ENCODE results near the gene VILL. TPM values are rescaled to one million over a fixed set of nuclear protein-coding genes. Genes with fewer than 3 reads are reported as not detected.

VILL gene
- polyA plus RNA-seq, 1 of the 3 experiments (the other 2 are of a cell fraction): 8.8 TPM

DNA sequence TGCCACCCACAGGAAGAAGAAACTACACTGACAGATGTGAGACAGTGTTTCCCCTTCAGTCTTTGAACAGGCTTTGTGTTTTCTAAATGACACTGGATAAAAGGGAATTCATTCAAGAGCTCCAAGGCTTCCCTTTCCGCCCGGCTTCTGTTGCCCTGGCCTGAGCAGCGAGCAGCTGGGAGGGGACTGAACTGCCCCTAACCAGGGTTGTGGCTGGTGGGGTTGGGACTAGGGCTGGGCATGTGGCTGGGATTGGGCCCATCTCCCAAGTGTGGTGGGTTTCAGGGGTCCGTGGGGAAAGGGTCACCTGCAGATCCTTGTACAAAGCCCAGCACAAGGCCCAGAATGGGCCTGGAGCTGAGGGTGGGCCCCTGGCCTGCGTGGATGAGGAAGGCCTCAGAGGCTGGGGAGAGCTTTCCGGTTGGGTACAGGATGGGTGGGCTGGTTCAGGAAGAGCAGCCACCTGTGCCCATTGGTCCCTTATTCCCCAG is 10.4 kb downstream of the VILL start:
- ChIA-PET CTCF (interaction anchor here (0.9 to 5.4 kb wide), 7 partner anchors 19 to 478 kb away, joined by 3 to 77 read pairs (median 5); no protein-coding TSS in a partner anchor), POLR2A (no interaction called here)
- no peak overlapping the region for H3K4me3 ChIP-seq (ENCODE audit: low read depth in 2 of 2, low read length in 1 of 2)
- no peaks in the 10 kb centered on the region for H3F3A ChIP-seq (replicated peaks; ENCODE audit: insufficient read depth)
- H3K79me2 ChIP-seq (ENCODE audit: insufficient read depth): no peaks in the 10 kb centered on the region
- no peaks in the 10 kb centered on the region for H3K9me3 ChIP-seq
- H4K20me1 ChIP-seq (ENCODE audit: insufficient read depth): no peaks in the 10 kb centered on the region
- H3K4me2 ChIP-seq: no peak overlapping the region
- no peaks in the 10 kb centered on the region for H3K9me2 ChIP-seq
- DNase-seq: no peak
- no peak for TF ChIP-seq NRF1 (IDR thresholded peaks at IDR 0.05; ENCODE audit: low read depth, low read length)
- TF ChIP-seq FOSL2 (IDR thresholded peaks at IDR 0.05; ENCODE audit: borderline replicate concordance, low read depth): no peak
- TF ChIP-seq RFX5 (IDR thresholded peaks at IDR 0.05; ENCODE audit: low read length): no peak
- no peak for TF ChIP-seq GATA2 (CRISPR knock-in tag; IDR thresholded peaks at IDR 0.05)
- TF ChIP-seq, protein P1, sequence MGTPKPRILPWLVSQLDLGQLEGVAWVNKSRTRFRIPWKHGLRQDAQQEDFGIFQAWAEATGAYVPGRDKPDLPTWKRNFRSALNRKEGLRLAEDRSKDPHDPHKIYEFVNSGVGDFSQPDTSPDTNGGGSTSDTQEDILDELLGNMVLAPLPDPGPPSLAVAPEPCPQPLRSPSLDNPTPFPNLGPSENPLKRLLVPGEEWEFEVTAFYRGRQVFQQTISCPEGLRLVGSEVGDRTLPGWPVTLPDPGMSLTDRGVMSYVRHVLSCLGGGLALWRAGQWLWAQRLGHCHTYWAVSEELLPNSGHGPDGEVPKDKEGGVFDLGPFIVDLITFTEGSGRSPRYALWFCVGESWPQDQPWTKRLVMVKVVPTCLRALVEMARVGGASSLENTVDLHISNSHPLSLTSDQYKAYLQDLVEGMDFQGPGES (IDR thresholded peaks at IDR 0.05; ENCODE audit: low read depth, low read length): no peak
- TF ChIP-seq, protein P2, sequence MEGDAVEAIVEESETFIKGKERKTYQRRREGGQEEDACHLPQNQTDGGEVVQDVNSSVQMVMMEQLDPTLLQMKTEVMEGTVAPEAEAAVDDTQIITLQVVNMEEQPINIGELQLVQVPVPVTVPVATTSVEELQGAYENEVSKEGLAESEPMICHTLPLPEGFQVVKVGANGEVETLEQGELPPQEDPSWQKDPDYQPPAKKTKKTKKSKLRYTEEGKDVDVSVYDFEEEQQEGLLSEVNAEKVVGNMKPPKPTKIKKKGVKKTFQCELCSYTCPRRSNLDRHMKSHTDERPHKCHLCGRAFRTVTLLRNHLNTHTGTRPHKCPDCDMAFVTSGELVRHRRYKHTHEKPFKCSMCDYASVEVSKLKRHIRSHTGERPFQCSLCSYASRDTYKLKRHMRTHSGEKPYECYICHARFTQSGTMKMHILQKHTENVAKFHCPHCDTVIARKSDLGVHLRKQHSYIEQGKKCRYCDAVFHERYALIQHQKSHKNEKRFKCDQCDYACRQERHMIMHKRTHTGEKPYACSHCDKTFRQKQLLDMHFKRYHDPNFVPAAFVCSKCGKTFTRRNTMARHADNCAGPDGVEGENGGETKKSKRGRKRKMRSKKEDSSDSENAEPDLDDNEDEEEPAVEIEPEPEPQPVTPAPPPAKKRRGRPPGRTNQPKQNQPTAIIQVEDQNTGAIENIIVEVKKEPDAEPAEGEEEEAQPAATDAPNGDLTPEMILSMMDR (IDR thresholded peaks at IDR 0.05): no peak
- no peak for TF ChIP-seq RCOR1 (IDR thresholded peaks at IDR 0.05; ENCODE audit: low read length)
- no peak for TF ChIP-seq ELF1 (IDR thresholded peaks at IDR 0.05)
- no peak for TF ChIP-seq SIN3A (IDR thresholded peaks at IDR 0.05; ENCODE audit: borderline replicate concordance, low read depth, low read length)
- TF ChIP-seq TAF1 (IDR thresholded peaks at IDR 0.05; ENCODE audit: borderline replicate concordance, low read depth, low read length): no peak
- TF ChIP-seq, protein P3, sequence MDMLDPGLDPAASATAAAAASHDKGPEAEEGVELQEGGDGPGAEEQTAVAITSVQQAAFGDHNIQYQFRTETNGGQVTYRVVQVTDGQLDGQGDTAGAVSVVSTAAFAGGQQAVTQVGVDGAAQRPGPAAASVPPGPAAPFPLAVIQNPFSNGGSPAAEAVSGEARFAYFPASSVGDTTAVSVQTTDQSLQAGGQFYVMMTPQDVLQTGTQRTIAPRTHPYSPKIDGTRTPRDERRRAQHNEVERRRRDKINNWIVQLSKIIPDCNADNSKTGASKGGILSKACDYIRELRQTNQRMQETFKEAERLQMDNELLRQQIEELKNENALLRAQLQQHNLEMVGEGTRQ (IDR thresholded peaks at IDR 0.05; ENCODE audit: borderline replicate concordance, low read depth, low read length): no peak
- no peak for TF ChIP-seq NFIC (IDR thresholded peaks at IDR 0.05; ENCODE audit: borderline replicate concordance)
- no peak for TF ChIP-seq MXI1 (IDR thresholded peaks at IDR 0.05; ENCODE audit: low read depth, low read length)
- H3K27me3 ChIP-seq (ENCODE audit: insufficient read depth): no peaks in the 10 kb centered on the region
- 90% methylated on average over 4 of the region's 6 CpGs for WGBS (ENCODE audit: low lambda C conversion rate)
- H3K4me1 ChIP-seq (ENCODE audit: control insufficient read depth in 1 of 2, insufficient read depth in 2 of 2, low read depth in 1 of 2, low read length in 1 of 2): peaks cover 5 to 11% of the 10 kb centered on the region in 2 experiments; a peak in 2 of 4 replicates
- H3K9ac ChIP-seq: no peak overlapping the region
- H2AFZ ChIP-seq (ENCODE audit: low read depth): no peak overlapping the region
- peaks cover 0 to 6% of the 10 kb centered on the region in 2 experiments for H3K36me3 ChIP-seq (replicated peaks in 1 of 2; ENCODE audit: control insufficient read depth in 1 of 2, insufficient read depth in 2 of 2, low read length in 1 of 2)
- H3K27ac ChIP-seq (ENCODE audit: low read depth in 2 of 2, low read length in 1 of 2): no peak overlapping the region

Data from SK-N-SH (cell line).